ENCODE data around the gene TPSD1. TPM values are rescaled to one million over a fixed set of nuclear protein-coding genes. Genes with fewer than 3 reads are reported as not detected.

The TPSD1 gene
- total RNA-seq, 1 donor from 2014 or later, result not detected

- no peak overlapping the region for H3K27ac Mint-ChIP-seq (ENCODE audit: unreplicated experiment)
- no peak for TF ChIP-seq CTCF (IDR thresholded peaks at IDR 0.05; ENCODE audit: unreplicated experiment)
- DNase-seq (ENCODE audit: low spot score), result no peak
- no peaks in the 10 kb centered on the region for H3K9me3 Mint-ChIP-seq (ENCODE audit: unreplicated experiment)
- no peaks in the 10 kb centered on the region for H3K36me3 Mint-ChIP-seq (ENCODE audit: low read depth, unreplicated experiment)
- H3K4me3 Mint-ChIP-seq (ENCODE audit: unreplicated experiment), result peak overlapping the region; percentile 38
- peaks cover 7% of the 10 kb centered on the region for H3K27me3 Mint-ChIP-seq (ENCODE audit: unreplicated experiment)
- no peaks in the 10 kb centered on the region for H3K4me1 Mint-ChIP-seq (ENCODE audit: unreplicated experiment)
These were observed 34.0 kb upstream of the TPSD1 start for GRCh38 chr16:1221628-1222552.

GRCh38 chr16:1222553-1223354 is 33.1 kb upstream of the TPSD1 start:
- Mint-ChIP-seq H3K4me3 (ENCODE audit: unreplicated experiment) (no peak overlapping the region), H3K4me1 (ENCODE audit: unreplicated experiment) (no peaks in the 10 kb centered on the region), H3K27me3 (ENCODE audit: unreplicated experiment) (peaks cover 7% of the 10 kb centered on the region), H3K36me3 (ENCODE audit: low read depth, unreplicated experiment) (no peaks in the 10 kb centered on the region), H3K27ac (ENCODE audit: unreplicated experiment) (no peak overlapping the region), H3K9me3 (ENCODE audit: unreplicated experiment) (no peaks in the 10 kb centered on the region)
- no peak for TF ChIP-seq CTCF (IDR thresholded peaks at IDR 0.05; ENCODE audit: unreplicated experiment)
- DNase-seq (ENCODE audit: low spot score), result no peak

GRCh38 chr16:1223355-1224214 is 32.3 kb upstream of the TPSD1 start:
- peaks cover 7% of the 10 kb centered on the region for H3K27me3 Mint-ChIP-seq (ENCODE audit: unreplicated experiment)
- no peak for TF ChIP-seq CTCF (IDR thresholded peaks at IDR 0.05; ENCODE audit: unreplicated experiment)
- no peaks in the 10 kb centered on the region for H3K9me3 Mint-ChIP-seq (ENCODE audit: unreplicated experiment)
- H3K4me3 Mint-ChIP-seq (ENCODE audit: unreplicated experiment), result no peak overlapping the region
- DNase-seq (ENCODE audit: low spot score), result no peak
- H3K27ac Mint-ChIP-seq (ENCODE audit: unreplicated experiment), result no peak overlapping the region
- H3K4me1 Mint-ChIP-seq (ENCODE audit: unreplicated experiment), result no peaks in the 10 kb centered on the region
- H3K36me3 Mint-ChIP-seq (ENCODE audit: low read depth, unreplicated experiment), result no peaks in the 10 kb centered on the region

- no peak for DNase-seq (ENCODE audit: low spot score)
- no peaks in the 10 kb centered on the region for H3K36me3 Mint-ChIP-seq (ENCODE audit: low read depth, unreplicated experiment)
- no peak for TF ChIP-seq CTCF (IDR thresholded peaks at IDR 0.05; ENCODE audit: unreplicated experiment)
- no peak overlapping the region for H3K4me3 Mint-ChIP-seq (ENCODE audit: unreplicated experiment)
- no peaks in the 10 kb centered on the region for H3K9me3 Mint-ChIP-seq (ENCODE audit: unreplicated experiment)
- H3K27me3 Mint-ChIP-seq (ENCODE audit: unreplicated experiment), result peaks cover 7% of the 10 kb centered on the region
- H3K4me1 Mint-ChIP-seq (ENCODE audit: unreplicated experiment), result no peaks in the 10 kb centered on the region
- H3K27ac Mint-ChIP-seq (ENCODE audit: unreplicated experiment), result no peak overlapping the region
These were observed 31.3 kb upstream of the TPSD1 start for GRCh38 chr16:1224558-1224957.

All from endothelial cell (in vitro differentiated cells).